SU-DHL-6 (cell line): ENCODE data around the gene CST11.

Source experiments
- H2AFZ ChIP-seq: fragments of 200-600 bp; sonication (generic); 2 replicates; pipeline ENCODE4 v1.6.1; 2014; ENCODE audit warnings: low read depth, mild to moderate bottlenecking, moderate library complexity, mixed read lengths, antibody characterized with exemption, low read length; ENCODE audit not compliant: severe bottlenecking
- H3F3A ChIP-seq: fragments of 200-600 bp; shearing (Covaris generic); 2 replicates; pipeline ENCODE4 v1.6.0; 2016; ENCODE audit warnings: antibody characterized with exemption, mild to moderate bottlenecking; ENCODE audit not compliant: insufficient read depth
- H3K27ac ChIP-seq: fragments of 200-600 bp; sonication (generic); 2 replicates; pipeline ENCODE4 v1.5.1; 2016; ENCODE audit warnings: low read depth, mild to moderate bottlenecking, low read length, moderate library complexity, mixed read lengths
- H3K27me3 ChIP-seq: fragments of 200-600 bp; sonication (generic), shearing (Covaris generic); 2 replicates; pipeline ENCODE4 v1.6.0; 2014; ENCODE audit warnings: mild to moderate bottlenecking, low read length
- H3K36me3 ChIP-seq: fragments of 200-600 bp; sonication (generic); 2 replicates; pipeline ENCODE4 v1.6.1; 2014; ENCODE audit warnings: mild to moderate bottlenecking, low read length, mixed read lengths
- H3K4me2 ChIP-seq: fragments of 300-600, 200-600 bp; shearing (Covaris generic), sonication (generic); 2 replicates; pipeline ENCODE4 v1.6.0; 2014; ENCODE audit warnings: low read length, low read depth, mild to moderate bottlenecking; ENCODE audit not compliant: poor library complexity, severe bottlenecking
- H3K4me3 ChIP-seq: fragments of 200-600 bp; sonication (generic); 2 replicates; pipeline ENCODE4 v1.5.1; 2014; ENCODE audit warnings: antibody characterized with exemption, low read length, mild to moderate bottlenecking, mixed read lengths; ENCODE audit not compliant: insufficient read depth, poor library complexity, severe bottlenecking
- H3K79me2 ChIP-seq: fragments of 200-600 bp; sonication (generic); 2 replicates; pipeline ENCODE4 v1.6.1; 2014; ENCODE audit warnings: mild to moderate bottlenecking, low read length, moderate library complexity; ENCODE audit not compliant: insufficient read depth
- H3K9ac ChIP-seq: fragments of 200-600 bp; sonication (generic); 2 replicates; pipeline ENCODE4 v1.7.0; 2014; ENCODE audit warnings: mild to moderate bottlenecking, low read length
- H3K9me2 ChIP-seq: fragments of 200-600 bp; sonication (generic); replicated peaks from 2 replicates; pipeline ENCODE4 v1.6.1; 2014; ENCODE audit warnings: low read length; ENCODE audit not compliant: insufficient read depth
- H3K9me3 ChIP-seq: fragments of 200-600 bp; sonication (generic); 2 replicates; pipeline ENCODE4 v1.6.1; 2014; ENCODE audit warnings: low read length, mixed read lengths; ENCODE audit not compliant: insufficient read depth
- H4K20me1 ChIP-seq: fragments of 200-600 bp; sonication (generic); 2 replicates; pipeline ENCODE4 v1.6.1; 2014; ENCODE audit warnings: low read depth, mild to moderate bottlenecking, antibody characterized with exemption, low read length, moderate library complexity, mixed read lengths
- CTCF ChIP-seq: fragments of 200-600 bp; sonication (generic); IDR thresholded peaks from one replicate; pipeline ENCODE4 v1.5.1; 2017; ENCODE audit warnings: antibody characterized with exemption, mild to moderate bottlenecking, low read length, moderate library complexity; ENCODE audit not compliant: insufficient read depth, poor library complexity, severe bottlenecking
- EZH2phosphoT487 ChIP-seq: fragments of 200-600 bp; sonication (generic), shearing (Covaris generic); conservative IDR thresholded peaks from 2 replicates; pipeline ENCODE4 v1.6.1; 2018; ENCODE audit warnings: mild to moderate bottlenecking, antibody characterized with exemption, low read length, moderate library complexity, mixed read lengths

CST11 gene

GRCh38 chr20:23404196-23404595, 48.5 kb downstream of the CST11 start:
- TF ChIP-seq EZH2phosphoT487 (no peak), CTCF (no peak)
- H3K4me3 ChIP-seq = no peak overlapping the region
- no peak overlapping the region for H3K4me2 ChIP-seq
- H3K27ac ChIP-seq = no peak overlapping the region
- H3K36me3 ChIP-seq = 0 out of 2 replicates have a peak, but pooled peaks cover 3% of the 10 kb centered on the region
- H2AFZ ChIP-seq = no peak overlapping the region
- H3K27me3 ChIP-seq = no peaks in the 10 kb centered on the region
- no peaks in the 10 kb centered on the region for H3K9me3 ChIP-seq
- no peaks in the 10 kb centered on the region for H3K9me2 ChIP-seq
- H3K9ac ChIP-seq = no peak overlapping the region
- no peaks in the 10 kb centered on the region for H4K20me1 ChIP-seq
- H3F3A ChIP-seq = no peaks in the 10 kb centered on the region
- H3K79me2 ChIP-seq = peaks cover 56% of the 10 kb centered on the region

GRCh38 chr20:23403751-23404150, 48.9 kb downstream of the CST11 start:
- H3K27ac ChIP-seq = no peak overlapping the region
- TF ChIP-seq CTCF (no peak), EZH2phosphoT487 (no peak)
- H4K20me1 ChIP-seq = no peaks in the 10 kb centered on the region
- no peak overlapping the region for H2AFZ ChIP-seq
- H3K9ac ChIP-seq = no peak overlapping the region
- no peaks in the 10 kb centered on the region for H3K27me3 ChIP-seq
- no peaks in the 10 kb centered on the region for H3K9me2 ChIP-seq
- no peaks in the 10 kb centered on the region for H3K9me3 ChIP-seq
- no peak overlapping the region for H3K4me2 ChIP-seq
- H3F3A ChIP-seq = no peaks in the 10 kb centered on the region
- H3K4me3 ChIP-seq = no peak overlapping the region
- peaks cover 51% of the 10 kb centered on the region for H3K79me2 ChIP-seq
- H3K36me3 ChIP-seq = 0 out of 2 replicates have a peak, but pooled peaks cover 3% of the 10 kb centered on the region

GRCh38 chr20:23401051-23401450, 51.6 kb downstream of the CST11 start:
- TF ChIP-seq CTCF (no peak), EZH2phosphoT487 (no peak)
- no peak overlapping the region for H3K9ac ChIP-seq
- H3K9me2 ChIP-seq = no peaks in the 10 kb centered on the region
- H3K4me3 ChIP-seq = no peak overlapping the region
- H2AFZ ChIP-seq = no peak overlapping the region
- H3K79me2 ChIP-seq = peaks cover 24% of the 10 kb centered on the region
- H3K27me3 ChIP-seq = no peaks in the 10 kb centered on the region
- H4K20me1 ChIP-seq = no peaks in the 10 kb centered on the region
- H3K36me3 ChIP-seq = peaks cover 3% of the 10 kb centered on the region; the same call in 1 of the 2 replicates
- no peaks in the 10 kb centered on the region for H3F3A ChIP-seq
- H3K27ac ChIP-seq = no peak overlapping the region
- no peak overlapping the region for H3K4me2 ChIP-seq
- no peaks in the 10 kb centered on the region for H3K9me3 ChIP-seq
